ACC112 (cell line): ENCODE measurements around the gene CCDC175.

ENCODE experiments used
- H2AFZ ChIP-seq: fragments of 200-600 bp; sonication (generic); one replicate; pipeline ENCODE4 v1.6.0; 2017; ENCODE audit warnings: antibody characterized with exemption, low read length; ENCODE audit not compliant: unreplicated experiment
- H3K27ac ChIP-seq: fragments of 200-600 bp; sonication (generic); 2 replicates; pipeline ENCODE4 v1.5.1; 2014; ENCODE audit warnings: low read depth, mild to moderate bottlenecking, antibody characterized with exemption, low read length, moderate library complexity
- H3K27me3 ChIP-seq: fragments of 200-600 bp; sonication (generic); 2 replicates; pipeline ENCODE4 v1.6.1; 2014; ENCODE audit warnings: mild to moderate bottlenecking, antibody characterized with exemption, low read length, moderate library complexity, mixed read lengths; ENCODE audit not compliant: insufficient read depth
- H3K36me3 ChIP-seq: fragments of 200-600 bp; sonication (generic); 2 replicates; pipeline ENCODE4 v1.6.1; 2016; ENCODE audit warnings: mild to moderate bottlenecking, antibody characterized with exemption, low read length, moderate library complexity, mixed read lengths; ENCODE audit not compliant: insufficient read depth
- H3K4me1 ChIP-seq: fragments of 200-600 bp; sonication (generic); one replicate; pipeline ENCODE4 v1.6.1; 2016; ENCODE audit warnings: low read length, mixed read lengths; ENCODE audit not compliant: insufficient read depth, unreplicated experiment, control insufficient read depth
- H3K4me3 ChIP-seq: fragments of 200-600 bp; sonication (generic); 2 replicates; pipeline ENCODE4 v1.5.1; 2014; ENCODE audit warnings: mild to moderate bottlenecking, low read depth, low read length
- H3K79me2 ChIP-seq: fragments of 200-600 bp; sonication (generic); one replicate; pipeline ENCODE4 v1.6.0; 2016; ENCODE audit warnings: low read length; ENCODE audit not compliant: control insufficient read depth, unreplicated experiment, insufficient read depth

CCDC175 gene

DNA sequence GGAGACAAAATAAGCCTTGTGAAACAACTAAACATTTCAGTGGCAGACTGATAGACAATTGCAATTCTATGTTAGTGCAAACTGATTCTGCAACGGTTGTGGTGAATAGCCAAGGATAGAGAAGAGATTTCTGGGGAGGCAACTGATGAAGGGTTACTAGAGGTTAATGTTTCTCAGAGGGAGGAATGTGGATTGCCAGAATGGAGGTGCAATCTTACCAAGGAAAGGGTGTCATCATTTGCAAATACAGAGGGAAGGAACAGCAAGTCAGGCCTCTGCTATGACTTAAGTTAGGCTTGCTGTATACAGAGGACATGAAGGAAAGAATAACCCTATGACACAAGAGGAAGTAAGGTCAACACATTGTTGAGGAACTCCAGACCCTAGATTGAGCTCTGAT lies 35.8 kb downstream of the CCDC175 start:
- H3K4me3 ChIP-seq, result no peak overlapping the region
- no peaks in the 10 kb centered on the region for H3K27me3 ChIP-seq
- peaks cover 8% of the 10 kb centered on the region for H3K4me1 ChIP-seq
- H2AFZ ChIP-seq, result no peak overlapping the region
- H3K36me3 ChIP-seq, result no peaks in the 10 kb centered on the region
- H3K27ac ChIP-seq, result no peak overlapping the region
- no peaks in the 10 kb centered on the region for H3K79me2 ChIP-seq

- no peak overlapping the region for H3K27ac ChIP-seq
- H2AFZ ChIP-seq, result no peak overlapping the region
- H3K27me3 ChIP-seq, result no peaks in the 10 kb centered on the region
- H3K4me1 ChIP-seq, result no peaks in the 10 kb centered on the region
- H3K79me2 ChIP-seq, result no peaks in the 10 kb centered on the region
- no peaks in the 10 kb centered on the region for H3K36me3 ChIP-seq
- no peak overlapping the region for H3K4me3 ChIP-seq
These were observed 37.7 kb downstream of the CCDC175 start for GRCh38 chr14:59538936-59539335.

DNA sequence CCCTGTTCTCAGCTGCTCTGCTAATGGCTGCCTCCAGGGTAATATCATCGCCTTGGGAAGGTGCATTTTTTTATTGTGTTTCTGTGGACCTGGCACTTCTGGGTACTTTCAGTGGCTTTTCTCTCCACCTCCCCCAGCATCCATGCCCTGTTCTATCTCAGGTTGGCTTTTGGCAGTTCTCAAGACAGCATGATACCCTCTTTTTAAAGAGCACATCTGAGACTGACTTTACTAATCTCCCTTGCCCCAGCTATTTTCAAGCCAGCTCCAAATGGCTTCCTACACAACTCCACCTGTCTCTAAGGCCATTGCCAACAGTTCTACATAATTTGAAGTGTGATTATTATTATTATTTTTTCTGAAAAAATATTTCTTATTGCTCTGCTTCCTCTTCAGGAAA lies 39.1 kb downstream of the CCDC175 start:
- Histone ChIP-seq H3K4me1 (no peaks in the 10 kb centered on the region), H3K36me3 (no peaks in the 10 kb centered on the region), H3K4me3 (no peak overlapping the region), H2AFZ (no peak overlapping the region), H3K27ac (no peak overlapping the region), H3K27me3 (no peaks in the 10 kb centered on the region), H3K79me2 (no peaks in the 10 kb centered on the region)

- no peak overlapping the region for H3K27ac ChIP-seq
- H2AFZ ChIP-seq, result no peak overlapping the region
- H3K4me3 ChIP-seq, result no peak overlapping the region
- no peaks in the 10 kb centered on the region for H3K4me1 ChIP-seq
- no peaks in the 10 kb centered on the region for H3K79me2 ChIP-seq
- H3K36me3 ChIP-seq, result no peaks in the 10 kb centered on the region
- peaks cover 3% of the 10 kb centered on the region; the same call in 1 of the 2 replicates for H3K27me3 ChIP-seq
These were observed 42.1 kb downstream of the CCDC175 start for GRCh38 chr14:59534361-59534987.

DNA sequence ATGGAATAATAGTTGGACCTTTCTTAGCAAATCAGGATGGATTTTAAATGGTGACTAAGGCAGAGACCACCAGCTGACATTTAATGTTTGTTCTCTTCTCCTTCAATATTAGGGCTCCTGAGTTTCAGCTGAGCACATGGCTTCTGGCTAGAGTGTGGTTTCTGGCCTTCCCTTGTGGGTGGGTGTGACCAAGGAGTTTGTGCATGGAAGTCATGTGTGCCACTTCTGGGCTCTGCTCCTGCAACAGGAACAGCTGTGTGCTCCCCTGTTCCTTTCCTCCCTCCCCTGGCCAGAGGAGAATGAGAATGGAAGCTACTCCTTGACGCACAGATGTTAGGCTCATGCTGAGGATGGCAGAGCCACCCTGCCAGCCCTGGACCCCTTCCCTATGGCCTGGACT lies 44.2 kb downstream of the CCDC175 start:
- Histone ChIP-seq H2AFZ (no peak overlapping the region), H3K27ac (no peak overlapping the region), H3K4me1 (no peaks in the 10 kb centered on the region), H3K27me3 (peaks cover 13% of the 10 kb centered on the region), H3K36me3 (no peaks in the 10 kb centered on the region), H3K79me2 (no peaks in the 10 kb centered on the region), H3K4me3 (no peak overlapping the region)

GRCh38 chr14:59530349-59530748 lies 46.3 kb downstream of the CCDC175 start:
- Histone ChIP-seq H3K79me2 (no peaks in the 10 kb centered on the region), H3K27me3 (peaks cover 23% of the 10 kb centered on the region), H3K4me1 (no peaks in the 10 kb centered on the region), H3K4me3 (no peak overlapping the region), H2AFZ (no peak overlapping the region), H3K27ac (no peak overlapping the region), H3K36me3 (no peaks in the 10 kb centered on the region)

DNA sequence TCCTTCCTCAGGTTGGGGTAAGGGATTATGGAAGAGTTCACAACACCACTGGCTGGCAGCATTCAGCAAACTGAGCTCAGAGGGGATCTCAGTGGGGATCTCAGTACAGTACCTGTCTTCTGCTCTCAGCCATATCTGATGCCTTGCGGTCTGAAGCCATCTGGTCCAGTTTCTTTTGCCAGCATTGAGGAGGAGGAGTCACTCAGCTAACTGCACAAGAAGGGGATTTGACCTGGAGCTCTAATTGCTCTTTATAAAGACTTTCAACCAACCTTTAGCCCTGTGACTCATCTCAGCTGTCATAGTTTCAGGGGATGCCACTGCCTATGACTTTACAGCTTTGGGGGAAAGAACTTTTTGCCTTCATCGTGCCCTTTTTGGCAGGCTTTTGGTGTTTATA lies 47.4 kb downstream of the CCDC175 start:
- Histone ChIP-seq H2AFZ (no peak overlapping the region), H3K79me2 (no peaks in the 10 kb centered on the region), H3K27me3 (peaks cover 32% of the 10 kb centered on the region), H3K4me3 (no peak overlapping the region), H3K36me3 (no peaks in the 10 kb centered on the region), H3K4me1 (no peaks in the 10 kb centered on the region), H3K27ac (no peak overlapping the region)

DNA sequence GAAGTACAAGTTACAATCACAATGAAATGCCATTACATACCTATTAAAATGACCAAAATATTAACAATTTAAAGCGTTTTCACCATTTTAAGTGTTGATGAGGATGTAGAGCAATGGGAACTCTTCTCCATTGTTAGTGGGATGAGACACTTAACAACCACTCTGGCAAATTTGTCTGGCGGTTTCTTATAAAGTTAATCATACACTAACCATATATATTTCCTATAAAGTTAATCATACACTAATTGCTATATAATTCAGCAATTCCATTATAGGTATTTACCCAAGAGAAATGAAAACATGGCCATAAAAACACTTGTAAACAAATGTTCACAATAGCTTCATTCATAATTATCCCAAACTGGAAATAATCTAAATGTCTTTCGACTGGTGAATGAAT lies 56.4 kb downstream of the CCDC175 start:
- Histone ChIP-seq H3K4me3 (no peak overlapping the region), H3K4me1 (no peaks in the 10 kb centered on the region), H3K27ac (no peak overlapping the region), H2AFZ (no peak overlapping the region), H3K27me3 (peaks cover 47% of the 10 kb centered on the region), H3K79me2 (no peaks in the 10 kb centered on the region), H3K36me3 (no peaks in the 10 kb centered on the region)

DNA sequence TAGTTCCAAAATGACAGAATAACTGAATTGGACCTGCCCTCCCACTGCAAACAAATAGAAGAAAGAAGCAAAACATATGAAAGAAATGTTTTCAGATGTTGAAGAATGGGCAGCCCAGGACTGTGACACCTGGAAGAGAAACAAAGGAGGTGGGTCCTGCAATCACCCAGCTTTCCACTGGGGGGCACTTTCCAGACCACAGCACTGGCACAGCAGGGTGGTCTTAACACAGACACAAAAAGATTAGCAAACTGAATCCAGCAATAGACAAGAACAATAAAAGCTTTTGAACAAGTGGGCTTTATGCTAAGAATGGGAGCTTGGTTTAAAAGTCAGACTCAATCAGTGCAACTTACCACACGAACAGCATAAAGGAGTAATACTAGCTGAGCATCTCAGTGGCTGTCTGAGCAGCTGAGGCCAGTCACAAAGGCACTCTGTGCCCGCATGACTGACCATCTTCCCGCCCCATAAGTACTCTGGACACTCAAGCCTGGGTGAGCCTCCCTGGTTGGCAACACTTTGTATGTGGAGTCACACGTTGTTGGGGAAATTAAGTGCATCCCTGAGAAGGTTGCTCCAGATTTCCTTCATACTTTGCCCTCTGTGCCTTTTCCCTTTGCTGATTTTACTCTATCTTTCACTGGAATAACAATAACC lies 64.6 kb downstream of the CCDC175 start:
- H3K27ac ChIP-seq, result no peak overlapping the region
- no peak overlapping the region for H2AFZ ChIP-seq
- no peak overlapping the region for H3K4me3 ChIP-seq

GRCh38 chr14:59510966-59511365 lies 65.6 kb downstream of the CCDC175 start:
- H3K4me1 ChIP-seq, result peaks cover 4% of the 10 kb centered on the region
- no peak overlapping the region for H3K4me3 ChIP-seq
- H3K27ac ChIP-seq, result no peak overlapping the region
- peaks cover 16% of the 10 kb centered on the region; the same call in 1 of the 2 replicates for H3K27me3 ChIP-seq
- no peaks in the 10 kb centered on the region for H3K79me2 ChIP-seq
- no peaks in the 10 kb centered on the region for H3K36me3 ChIP-seq
- H2AFZ ChIP-seq, result no peak overlapping the region

More for the DNA sequence above, 64.6 kb downstream of the CCDC175 start:
- Histone ChIP-seq H3K4me1 (peaks cover 4% of the 10 kb centered on the region), H3K79me2 (no peaks in the 10 kb centered on the region), H3K27me3 (peaks cover 16% of the 10 kb centered on the region; the same call in 1 of the 2 replicates), H3K36me3 (no peaks in the 10 kb centered on the region)

- Histone ChIP-seq H3K4me1 (peaks cover 4% of the 10 kb centered on the region), H3K36me3 (no peaks in the 10 kb centered on the region), H3K79me2 (no peaks in the 10 kb centered on the region), H3K27me3 (peaks cover 16% of the 10 kb centered on the region; the same call in 1 of the 2 replicates), H3K4me3 (no peak overlapping the region), H3K27ac (no peak overlapping the region), H2AFZ (no peak overlapping the region)
These were observed 66.6 kb downstream of the CCDC175 start for GRCh38 chr14:59510001-59510400.
